Hepatocyte (in vitro differentiated cells): Measurements from ENCODE around the gene IL2RA. TPM values are rescaled to one million over a fixed set of nuclear protein-coding genes. Genes with fewer than 3 reads are reported as not detected.

ENCODE experiments used
- DNase-seq: peaks from one replicate; pipeline ENCODE4 v3.0.0-alpha.2; 2016; ENCODE audit warnings: low spot score
- H2AFZ ChIP-seq: fragments of 200-600 bp; sonication (generic); 2 replicates; pipeline ENCODE4 v1.6.0; 2016; ENCODE audit warnings: antibody characterized with exemption, mild to moderate bottlenecking
- H3K27ac ChIP-seq: fragments of 200-600 bp; sonication (generic); 2 replicates; pipeline ENCODE4 v1.5.1; 2016; ENCODE audit warnings: mild to moderate bottlenecking
- H3K27me3 ChIP-seq: fragments of 200-600 bp; sonication (generic); 2 replicates; pipeline ENCODE4 v1.6.1; 2016
- H3K36me3 ChIP-seq: fragments of 200-600 bp; sonication (generic); replicated peaks from 2 replicates; pipeline ENCODE4 v1.5.1; 2016; ENCODE audit warnings: low read depth; ENCODE audit not compliant: insufficient read depth
- H3K4me1 ChIP-seq: fragments of 200-600 bp; sonication (generic); 2 replicates; pipeline ENCODE4 v1.5.1; 2016; ENCODE audit warnings: mild to moderate bottlenecking, moderate library complexity; ENCODE audit not compliant: insufficient read depth
- H3K4me2 ChIP-seq: fragments of 200-600 bp; sonication (generic); 2 replicates; pipeline ENCODE4 v1.6.0; 2016
- H3K4me3 ChIP-seq: fragments of 200-600 bp; sonication (generic); 2 replicates; pipeline ENCODE4 v1.5.1; 2016; ENCODE audit warnings: mild to moderate bottlenecking
- H3K79me2 ChIP-seq: fragments of 200-600 bp; sonication (generic); 2 replicates; pipeline ENCODE4 v1.6.0; 2017; ENCODE audit warnings: mild to moderate bottlenecking
- H3K9me2 ChIP-seq: fragments of 200-600 bp; sonication (generic); replicated peaks from 2 replicates; pipeline ENCODE4 v1.6.0; 2017; ENCODE audit warnings: mild to moderate bottlenecking; ENCODE audit not compliant: insufficient read depth
- H3K9me3 ChIP-seq: fragments of 200-600 bp; sonication (generic); 2 replicates; pipeline ENCODE4 v1.5.1; 2016; ENCODE audit warnings: low read depth, mild to moderate bottlenecking
- H4K20me1 ChIP-seq: fragments of 200-600 bp; sonication (generic); 2 replicates; pipeline ENCODE4 v1.6.0; 2016; ENCODE audit warnings: mild to moderate bottlenecking; ENCODE audit not compliant: insufficient read depth, poor library complexity, severe bottlenecking
- EZH2 ChIP-seq: fragments of 200-600 bp; sonication (generic); IDR thresholded peaks from 2 replicates; pipeline ENCODE4 v1.6.1; 2016; ENCODE audit warnings: antibody characterized with exemption, mild to moderate bottlenecking, borderline replicate concordance
- EZH2phosphoT487 ChIP-seq: fragments of 200-600 bp; sonication (generic); IDR thresholded peaks from one replicate; pipeline ENCODE4 v1.6.1; 2018; ENCODE audit warnings: antibody characterized with exemption, mild to moderate bottlenecking, low read depth, moderate library complexity; ENCODE audit not compliant: unreplicated experiment, severe bottlenecking
- WGBS: methylation state at CpG from one replicate; pipeline ENCODE4 v1.1.6; 2016; ENCODE audit warnings: low lambda C conversion rate; ENCODE audit errors: missing lambda C conversion rate; 5-methylcytosine and 5-hydroxymethylcytosine counted together
- polyA plus RNA-seq: library from polyadenylated mRNA; unstranded; fragments of >200 nt; fragmentation: Nextera tagmentation; extraction: Ambion mirVana; gene quantifications from 2 replicates; pipeline ENCODE4 v1.2.1, GENCODE V29; 2016
- total RNA-seq: library from RNA; depleted of rRNA; stranded (reverse); fragments of >200 nt; gene quantifications from 2 replicates; pipeline ENCODE4 v1.2.3, GENCODE V29; 2014
- TF ChIP-seq, protein P1 (sequence below): fragments of 200-600 bp; sonication (generic); IDR thresholded peaks from 2 replicates; pipeline ENCODE4 v1.5.1; 2016; ENCODE audit warnings: antibody characterized with exemption, mild to moderate bottlenecking; ENCODE audit not compliant: poor library complexity

The IL2RA gene
- total and polyA plus RNA-seq, 2 experiments from 2014 or later: not detected

DNA sequence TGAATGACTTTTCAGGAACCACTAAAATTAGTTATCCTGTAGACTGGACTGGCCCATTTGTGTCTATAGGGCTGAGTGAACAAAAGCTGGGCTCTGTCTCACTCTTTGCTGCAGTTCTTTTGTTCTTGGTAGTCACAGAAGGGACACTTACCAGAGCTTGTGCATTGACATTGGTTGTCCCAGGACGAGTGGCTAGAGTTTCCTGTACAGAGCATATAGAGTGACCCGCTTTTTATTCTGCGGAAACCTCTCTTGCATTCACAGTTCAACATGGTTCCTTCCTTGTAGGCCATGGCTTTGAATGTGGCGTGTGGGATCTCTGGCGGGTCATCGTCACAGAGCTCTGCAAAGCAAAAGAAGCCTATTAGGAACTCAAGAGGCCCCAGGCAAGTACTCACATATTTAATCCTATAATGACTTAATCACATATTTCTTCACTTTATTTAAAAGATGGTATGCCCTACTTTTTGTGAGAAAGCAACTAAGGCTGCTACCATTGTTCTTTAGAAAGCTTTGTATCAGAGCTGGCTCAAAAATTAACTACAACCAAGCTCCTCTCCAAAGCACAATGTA is 36.4 kb downstream of the IL2RA start:
- H3K27ac ChIP-seq: no peak overlapping the region
- TF ChIP-seq EZH2phosphoT487 (no peak), EZH2 (no peak)
- TF ChIP-seq, protein P1, sequence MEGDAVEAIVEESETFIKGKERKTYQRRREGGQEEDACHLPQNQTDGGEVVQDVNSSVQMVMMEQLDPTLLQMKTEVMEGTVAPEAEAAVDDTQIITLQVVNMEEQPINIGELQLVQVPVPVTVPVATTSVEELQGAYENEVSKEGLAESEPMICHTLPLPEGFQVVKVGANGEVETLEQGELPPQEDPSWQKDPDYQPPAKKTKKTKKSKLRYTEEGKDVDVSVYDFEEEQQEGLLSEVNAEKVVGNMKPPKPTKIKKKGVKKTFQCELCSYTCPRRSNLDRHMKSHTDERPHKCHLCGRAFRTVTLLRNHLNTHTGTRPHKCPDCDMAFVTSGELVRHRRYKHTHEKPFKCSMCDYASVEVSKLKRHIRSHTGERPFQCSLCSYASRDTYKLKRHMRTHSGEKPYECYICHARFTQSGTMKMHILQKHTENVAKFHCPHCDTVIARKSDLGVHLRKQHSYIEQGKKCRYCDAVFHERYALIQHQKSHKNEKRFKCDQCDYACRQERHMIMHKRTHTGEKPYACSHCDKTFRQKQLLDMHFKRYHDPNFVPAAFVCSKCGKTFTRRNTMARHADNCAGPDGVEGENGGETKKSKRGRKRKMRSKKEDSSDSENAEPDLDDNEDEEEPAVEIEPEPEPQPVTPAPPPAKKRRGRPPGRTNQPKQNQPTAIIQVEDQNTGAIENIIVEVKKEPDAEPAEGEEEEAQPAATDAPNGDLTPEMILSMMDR: no peak
- H3K4me3 ChIP-seq: no peak overlapping the region
- no peak overlapping the region for H2AFZ ChIP-seq
- DNase-seq: no peak
- H3K27me3 ChIP-seq: no peaks in the 10 kb centered on the region
- no peaks in the 10 kb centered on the region for H3K9me3 ChIP-seq
- no peaks in the 10 kb centered on the region for H3K9me2 ChIP-seq
- H3K79me2 ChIP-seq: no peaks in the 10 kb centered on the region
- no peaks in the 10 kb centered on the region for H3K4me1 ChIP-seq
- H4K20me1 ChIP-seq: no peaks in the 10 kb centered on the region
- no peak overlapping the region for H3K4me2 ChIP-seq
- H3K36me3 ChIP-seq: no peaks in the 10 kb centered on the region
- WGBS: 85% methylated on average over 6 of the region's 6 CpGs

DNA sequence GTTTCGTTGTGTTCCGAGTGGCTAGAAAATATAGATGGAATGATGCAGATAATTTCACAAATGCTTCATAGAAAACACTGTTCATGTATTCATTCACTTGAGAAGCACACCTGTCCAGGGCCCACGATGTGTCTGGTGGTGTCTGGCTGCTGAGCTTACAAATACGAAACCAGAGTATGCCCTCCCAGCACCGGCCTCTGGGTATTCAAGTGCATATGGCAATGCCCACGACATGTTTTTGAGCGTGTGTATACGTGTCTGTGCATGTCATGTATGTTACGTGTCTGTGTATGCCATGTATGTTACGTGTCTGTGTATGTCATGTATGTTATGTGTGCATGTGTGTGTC is 37.9 kb downstream of the IL2RA start:
- no peak for DNase-seq
- H3K4me1 ChIP-seq: no peaks in the 10 kb centered on the region
- 86% methylated on average over 10 of the region's 10 CpGs for WGBS
- no peak overlapping the region for H3K4me2 ChIP-seq
- H3K9me2 ChIP-seq: no peaks in the 10 kb centered on the region
- no peaks in the 10 kb centered on the region for H3K79me2 ChIP-seq
- H2AFZ ChIP-seq: no peak overlapping the region
- H3K36me3 ChIP-seq: no peaks in the 10 kb centered on the region
- no peak overlapping the region for H3K27ac ChIP-seq
- no peaks in the 10 kb centered on the region for H4K20me1 ChIP-seq
- TF ChIP-seq, protein P1: no peak
- TF ChIP-seq EZH2 (no peak), EZH2phosphoT487 (no peak)
- H3K4me3 ChIP-seq: no peak overlapping the region
- H3K27me3 ChIP-seq: no peaks in the 10 kb centered on the region
- no peaks in the 10 kb centered on the region for H3K9me3 ChIP-seq

DNA sequence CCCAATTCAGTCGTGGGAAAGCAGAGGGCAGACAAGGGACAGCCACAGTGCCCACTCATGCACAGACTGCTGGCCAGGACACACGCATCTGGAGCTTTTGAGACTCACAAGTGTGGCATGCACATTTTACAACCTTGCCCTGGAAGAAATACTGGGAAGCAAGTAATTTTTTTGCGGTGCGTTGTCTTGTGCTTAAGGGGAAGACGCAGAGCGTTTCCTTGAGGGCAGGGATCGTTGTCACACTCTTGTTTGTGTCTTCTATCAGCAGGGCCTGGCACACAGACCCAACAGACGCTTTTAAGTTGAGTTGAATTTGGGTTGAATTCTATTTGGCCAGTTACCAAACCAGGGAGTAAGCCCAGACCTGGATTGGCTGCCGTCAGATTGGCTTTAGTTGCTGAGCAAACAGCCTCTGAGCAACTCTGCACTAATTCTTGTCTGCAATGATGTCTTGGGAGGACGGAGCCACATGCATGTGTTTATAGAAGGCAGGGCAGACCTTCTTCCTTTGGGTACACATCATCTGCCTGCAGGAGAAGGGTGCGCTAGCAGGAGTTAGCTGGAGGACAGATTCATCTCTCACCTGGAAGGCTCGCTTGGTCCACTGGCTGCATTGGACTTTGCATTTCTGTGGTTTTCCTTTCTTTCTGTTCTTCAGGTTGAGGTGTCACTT is 38.4 kb downstream of the IL2RA start:
- no peaks in the 10 kb centered on the region for H3K36me3 ChIP-seq
- no peak overlapping the region for H2AFZ ChIP-seq
- no peaks in the 10 kb centered on the region for H3K9me3 ChIP-seq
- no peaks in the 10 kb centered on the region for H4K20me1 ChIP-seq
- no peaks in the 10 kb centered on the region for H3K27me3 ChIP-seq
- WGBS: 72% methylated on average over 12 of the region's 12 CpGs
- no peak for TF ChIP-seq EZH2phosphoT487
- TF ChIP-seq, protein P1: no peak
- no peak for TF ChIP-seq EZH2
- no peaks in the 10 kb centered on the region for H3K79me2 ChIP-seq
- no peaks in the 10 kb centered on the region for H3K9me2 ChIP-seq
- DNase-seq: no peak
- H3K4me2 ChIP-seq: no peak overlapping the region
- H3K4me3 ChIP-seq: no peak overlapping the region
- no peak overlapping the region for H3K27ac ChIP-seq
- no peaks in the 10 kb centered on the region for H3K4me1 ChIP-seq
